Measurements from ENCODE around the gene REEP6. TPM values are rescaled to one million over a fixed set of nuclear protein-coding genes. Genes with fewer than 3 reads are reported as not detected.

The REEP6 gene
- total RNA-seq, 4 donors from 2014 or later = 4.2 to 8.5 (median 5.9) TPM

DNA sequence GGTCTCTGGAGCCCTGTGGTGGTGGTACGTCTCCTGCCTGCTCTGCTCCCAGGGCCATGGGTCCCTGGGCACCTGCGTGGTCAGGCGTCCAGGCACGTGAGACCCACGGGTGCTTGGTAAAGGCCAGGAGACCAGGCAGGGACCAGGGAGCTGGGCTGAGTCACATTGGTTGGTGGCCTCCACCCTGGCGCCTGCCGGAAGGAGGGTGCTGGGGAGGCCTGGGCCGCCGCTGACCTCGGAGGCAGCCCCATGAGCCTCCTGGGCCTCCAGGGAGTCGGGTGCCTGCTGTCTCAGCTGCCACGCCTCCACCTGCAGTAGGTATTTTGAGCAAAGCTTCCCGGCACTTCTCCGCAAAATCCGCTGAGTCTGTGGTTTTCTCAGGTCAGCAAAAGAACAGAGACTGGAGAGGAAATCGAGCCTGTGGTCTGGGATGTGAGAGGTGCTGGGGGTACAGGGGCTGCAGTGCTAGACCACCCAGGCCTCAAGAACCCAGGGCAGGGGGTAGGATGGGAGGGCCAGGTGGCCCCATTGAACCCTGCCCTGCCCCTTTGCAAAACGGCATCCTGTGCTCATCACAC, 29.3 kb downstream of the REEP6 start:
- H3K27ac ChIP-seq = no peak overlapping the region
- TF ChIP-seq, protein P1, sequence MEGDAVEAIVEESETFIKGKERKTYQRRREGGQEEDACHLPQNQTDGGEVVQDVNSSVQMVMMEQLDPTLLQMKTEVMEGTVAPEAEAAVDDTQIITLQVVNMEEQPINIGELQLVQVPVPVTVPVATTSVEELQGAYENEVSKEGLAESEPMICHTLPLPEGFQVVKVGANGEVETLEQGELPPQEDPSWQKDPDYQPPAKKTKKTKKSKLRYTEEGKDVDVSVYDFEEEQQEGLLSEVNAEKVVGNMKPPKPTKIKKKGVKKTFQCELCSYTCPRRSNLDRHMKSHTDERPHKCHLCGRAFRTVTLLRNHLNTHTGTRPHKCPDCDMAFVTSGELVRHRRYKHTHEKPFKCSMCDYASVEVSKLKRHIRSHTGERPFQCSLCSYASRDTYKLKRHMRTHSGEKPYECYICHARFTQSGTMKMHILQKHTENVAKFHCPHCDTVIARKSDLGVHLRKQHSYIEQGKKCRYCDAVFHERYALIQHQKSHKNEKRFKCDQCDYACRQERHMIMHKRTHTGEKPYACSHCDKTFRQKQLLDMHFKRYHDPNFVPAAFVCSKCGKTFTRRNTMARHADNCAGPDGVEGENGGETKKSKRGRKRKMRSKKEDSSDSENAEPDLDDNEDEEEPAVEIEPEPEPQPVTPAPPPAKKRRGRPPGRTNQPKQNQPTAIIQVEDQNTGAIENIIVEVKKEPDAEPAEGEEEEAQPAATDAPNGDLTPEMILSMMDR (IDR thresholded peaks at IDR 0.05) = no peak
- TF ChIP-seq POLR2A (IDR thresholded peaks at IDR 0.05) = no peak
- WGBS, 2 donors = 76 to 77% methylated on average over 7 to 13 of the region's 17 CpGs
- no peaks in the 10 kb centered on the region for H3K9me3 ChIP-seq
- no peak overlapping the region for H3K4me3 ChIP-seq (replicated peaks in 1 of 3)
- H3K36me3 ChIP-seq = no peaks in the 10 kb centered on the region
- intact Hi-C loops (cut with DNase I) = loop anchor here (10.0 kb wide), 1 partner anchor 235 kb away; the partner anchor contains the start of gene EFNA2
- H3K4me1 ChIP-seq = peaks cover 0 to 7% of the 10 kb centered on the region in 2 donors
- no peak for DNase-seq
- peaks cover 7% of the 10 kb centered on the region for H3K27me3 ChIP-seq

DNA sequence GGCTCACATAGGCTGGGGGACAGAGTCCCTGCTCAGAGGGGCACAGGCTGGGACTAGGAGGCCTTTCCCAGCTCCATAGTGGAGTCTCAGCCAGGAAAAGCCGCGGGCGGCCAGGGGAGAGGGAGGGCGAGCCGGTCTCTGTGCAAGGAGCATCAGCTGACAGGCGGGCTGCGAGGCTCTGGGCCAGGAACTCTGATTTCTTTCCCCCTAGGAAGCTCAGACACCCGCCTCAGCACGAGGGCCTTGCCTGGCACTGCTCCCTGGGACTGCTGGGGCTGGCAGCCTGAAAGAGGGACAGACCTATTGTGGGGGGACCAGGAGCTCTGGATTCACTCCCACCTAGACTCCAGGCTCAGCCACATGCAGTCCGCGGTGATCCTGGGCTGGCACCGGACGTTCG, 30.7 kb downstream of the REEP6 start:
- 64 to 67% methylated on average over 9 of the region's 14 CpGs for WGBS, 2 donors
- no peak for DNase-seq
- no peak overlapping the region for H3K27ac ChIP-seq
- intact Hi-C loops (cut with DNase I) = loop anchor here (10.0 kb wide), 1 partner anchor 237 kb away; the partner anchor contains the start of gene EFNA2
- no peaks in the 10 kb centered on the region for H3K36me3 ChIP-seq
- H3K4me3 ChIP-seq (replicated peaks in 1 of 3) = no peak overlapping the region
- H3K27me3 ChIP-seq = peaks cover 7% of the 10 kb centered on the region
- peaks cover 0 to 7% of the 10 kb centered on the region in 2 donors for H3K4me1 ChIP-seq
- no peaks in the 10 kb centered on the region for H3K9me3 ChIP-seq
- no peak for TF ChIP-seq POLR2A (IDR thresholded peaks at IDR 0.05)
- TF ChIP-seq, protein P1 (IDR thresholded peaks at IDR 0.05) = no peak

DNA sequence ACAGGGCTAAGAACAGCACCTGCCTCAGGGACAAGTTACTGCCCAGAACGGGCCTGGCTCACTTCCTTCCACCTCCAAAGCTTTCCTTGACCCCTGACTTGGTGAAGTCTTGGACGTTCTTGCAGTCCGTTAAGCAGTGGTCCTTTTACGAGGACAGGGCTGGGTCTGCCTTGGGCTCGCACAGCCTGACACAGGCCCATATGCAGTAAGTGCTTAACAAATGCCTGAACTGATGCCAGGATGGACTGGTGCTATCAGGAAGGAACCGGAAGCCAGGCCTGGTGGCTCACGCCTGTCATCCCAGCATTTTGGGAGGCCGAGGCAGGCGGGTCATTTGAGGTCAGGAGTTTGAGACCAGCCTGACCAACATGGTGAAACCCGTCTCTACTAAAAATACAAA, 31.1 kb downstream of the REEP6 start:
- no peak for DNase-seq
- no peaks in the 10 kb centered on the region for H3K36me3 ChIP-seq
- H3K4me3 ChIP-seq (replicated peaks in 1 of 3) = no peak overlapping the region
- TF ChIP-seq, protein P1 (IDR thresholded peaks at IDR 0.05) = no peak
- TF ChIP-seq POLR2A (IDR thresholded peaks at IDR 0.05) = no peak
- WGBS, 2 donors = 78 to 82% methylated on average over 10 of the region's 10 CpGs
- peaks cover 0 to 7% of the 10 kb centered on the region in 2 donors for H3K4me1 ChIP-seq
- intact Hi-C loops (cut with DNase I) = loop anchor here (10.0 kb wide), 1 partner anchor 237 kb away; the partner anchor contains the start of gene EFNA2
- no peaks in the 10 kb centered on the region for H3K9me3 ChIP-seq
- no peak overlapping the region for H3K27ac ChIP-seq
- H3K27me3 ChIP-seq = peaks cover 7% of the 10 kb centered on the region

DNA sequence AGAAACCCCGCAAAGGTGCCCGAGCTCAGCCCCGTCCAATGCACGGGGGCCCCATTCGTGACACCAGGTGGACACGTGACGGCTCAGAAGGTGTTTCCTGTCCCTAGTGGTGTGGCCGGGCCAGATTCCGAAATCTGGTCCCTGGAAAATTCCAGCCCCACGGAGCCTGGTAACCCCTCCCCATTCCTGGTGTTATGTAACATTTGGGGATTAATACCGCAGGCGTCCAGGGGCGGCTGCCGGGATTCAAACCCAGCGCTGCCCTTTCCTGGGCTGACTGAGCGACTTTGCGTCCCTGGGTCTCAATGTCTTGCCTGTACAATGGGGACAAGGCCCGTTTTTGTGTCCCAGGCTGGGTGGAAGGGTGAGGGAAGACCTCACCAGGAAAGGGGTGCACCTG, 31.9 kb downstream of the REEP6 start:
- 71 to 77% methylated on average over 9 to 18 of the region's 18 CpGs for WGBS, 2 donors
- Histone ChIP-seq H3K27ac (no peak overlapping the region), H3K36me3 (no peaks in the 10 kb centered on the region), H3K9me3 (no peaks in the 10 kb centered on the region), H3K4me1 (peaks cover 0 to 7% of the 10 kb centered on the region in 2 donors), H3K4me3 (replicated peaks in 1 of 3) (no peak overlapping the region), H3K27me3 (peaks cover 7% of the 10 kb centered on the region)
- TF ChIP-seq, protein P1 (IDR thresholded peaks at IDR 0.05) = no peak
- TF ChIP-seq POLR2A (IDR thresholded peaks at IDR 0.05) = no peak
- no peak for DNase-seq
- intact Hi-C loops (cut with DNase I) = loop anchor here (10.0 kb wide), 1 partner anchor 238 kb away; the partner anchor contains the start of gene EFNA2

Data from thyroid gland (tissue), 4 donors.